Middle frontal gyrus (tissue), 1 donor: ENCODE measurements around the gene ELOB.

ENCODE experiments used
- DNase-seq: peaks from one replicate; pipeline ENCODE4 v3.0.0-alpha.2; 2015; ENCODE audit warnings: low spot score; ENCODE audit errors: extremely low spot score

ELOB gene

GRCh38 chr16:2810651-2811050 is 33.6 kb upstream of the ELOB start:
- no peak for DNase-seq

- DNase-seq, result no peak
Measured at GRCh38 chr16:2809149-2809760, 32.2 kb upstream of the ELOB start.

GRCh38 chr16:2808181-2808580 is 31.1 kb upstream of the ELOB start:
- no peak for DNase-seq

- DNase-seq, result no peak
Measured at GRCh38 chr16:2806286-2806685, 29.2 kb upstream of the ELOB start.

- DNase-seq, result no peak
Measured at GRCh38 chr16:2804728-2805127, 27.6 kb upstream of the ELOB start.

- DNase-seq, result no peak
Measured at GRCh38 chr16:2803545-2804195, 26.6 kb upstream of the ELOB start.

GRCh38 chr16:2799859-2800226 is 22.8 kb upstream of the ELOB start:
- no peak for DNase-seq

GRCh38 chr16:2799205-2799858 is 22.3 kb upstream of the ELOB start:
- no peak for DNase-seq

GRCh38 chr16:2798723-2799204 is 21.7 kb upstream of the ELOB start:
- no peak for DNase-seq

- no peak for DNase-seq
Measured at GRCh38 chr16:2795395-2796143, 18.5 kb upstream of the ELOB start.

- no peak for DNase-seq
Measured at GRCh38 chr16:2792940-2793339, 15.9 kb upstream of the ELOB start.

GRCh38 chr16:2791174-2791573 is 14.1 kb upstream of the ELOB start:
- no peak for DNase-seq

- no peak for DNase-seq
Measured at GRCh38 chr16:2790631-2791030, 13.6 kb upstream of the ELOB start.

- no peak for DNase-seq
Measured at GRCh38 chr16:2787961-2788360, 10.9 kb upstream of the ELOB start.

GRCh38 chr16:2787406-2787805 is 10.3 kb upstream of the ELOB start, which contains the start of gene PRSS33:
Gene PRSS33 (minus strand): TSS chr16:2787560. CDS start chr16:2786547, 1,013 bp downstream.
- DNase-seq, result no peak

- DNase-seq, result no peak
Measured at GRCh38 chr16:2786826-2787151, 9.7 kb upstream of the ELOB start.

GRCh38 chr16:2786061-2786825 is 9.2 kb upstream of the ELOB start:
- DNase-seq, result no peak

GRCh38 chr16:2785101-2785991 is 8.3 kb upstream of the ELOB start:
- no peak for DNase-seq

- no peak for DNase-seq
Measured at GRCh38 chr16:2784358-2785100, 7.4 kb upstream of the ELOB start.
